Measurements from ENCODE around the gene LRRC7.

LRRC7 gene

GRCh38 chr1:69589799-69590198 is 22.1 kb downstream of the LRRC7 start:
- no peak for DNase-seq (ENCODE audit: low read depth in 2 of 2)

- no peak for DNase-seq (ENCODE audit: low read depth in 2 of 2)
Measured at GRCh38 chr1:69592341-69592740, 24.6 kb downstream of the LRRC7 start.

- no peak for DNase-seq (ENCODE audit: low read depth in 2 of 2)
Measured at GRCh38 chr1:69595486-69595885, 27.8 kb downstream of the LRRC7 start.

GRCh38 chr1:69611316-69611715 is 43.6 kb downstream of the LRRC7 start:
- no peak for DNase-seq (ENCODE audit: low read depth in 2 of 2)

GRCh38 chr1:69613414-69613813 is 45.7 kb downstream of the LRRC7 start:
- no peak for DNase-seq (ENCODE audit: low read depth in 2 of 2)

- DNase-seq (ENCODE audit: low read depth in 2 of 2), result no peak
Measured at GRCh38 chr1:69638673-69639072, 71.0 kb downstream of the LRRC7 start.

- no peak for DNase-seq (ENCODE audit: low read depth in 2 of 2)
Measured at GRCh38 chr1:69639159-69639558, 71.4 kb downstream of the LRRC7 start.

GRCh38 chr1:69643266-69643665 is 75.5 kb downstream of the LRRC7 start:
- no peak for DNase-seq (ENCODE audit: low read depth in 2 of 2)

- no peak for DNase-seq (ENCODE audit: low read depth in 2 of 2)
Measured at GRCh38 chr1:69645477-69645876, 77.8 kb downstream of the LRRC7 start.

GRCh38 chr1:69648486-69648885 is 80.8 kb downstream of the LRRC7 start:
- DNase-seq (ENCODE audit: low read depth in 2 of 2), result no peak

GRCh38 chr1:69649383-69649990 is 81.8 kb downstream of the LRRC7 start:
- DNase-seq (ENCODE audit: low read depth in 2 of 2), result no peak

GRCh38 chr1:69650779-69651178 is 83.1 kb downstream of the LRRC7 start:
- DNase-seq (ENCODE audit: low read depth in 2 of 2), result no peak

- no peak for DNase-seq (ENCODE audit: low read depth in 2 of 2)
Measured at GRCh38 chr1:69651656-69652055, 83.9 kb downstream of the LRRC7 start.

GRCh38 chr1:69657971-69658370 is 90.2 kb downstream of the LRRC7 start:
- no peak for DNase-seq (ENCODE audit: low read depth in 2 of 2)

GRCh38 chr1:69661686-69662085 is 94.0 kb downstream of the LRRC7 start:
- no peak for DNase-seq (ENCODE audit: low read depth in 2 of 2)

- no peak for DNase-seq (ENCODE audit: low read depth in 2 of 2)
Measured at GRCh38 chr1:69662321-69662720, 94.6 kb downstream of the LRRC7 start.

- DNase-seq (ENCODE audit: low read depth in 2 of 2), result no peak
Measured at GRCh38 chr1:69671363-69672010, 103.8 kb downstream of the LRRC7 start.

- DNase-seq (ENCODE audit: low read depth in 2 of 2), result no peak
Measured at GRCh38 chr1:69673321-69673720, 105.6 kb downstream of the LRRC7 start.

GRCh38 chr1:69679965-69680364 is 112.2 kb downstream of the LRRC7 start:
- no peak for DNase-seq (ENCODE audit: low read depth in 2 of 2)

- no peak for DNase-seq (ENCODE audit: low read depth in 2 of 2)
Measured at GRCh38 chr1:69686367-69686984, 118.8 kb downstream of the LRRC7 start.

GRCh38 chr1:69688193-69688592 is 120.5 kb downstream of the LRRC7 start:
- DNase-seq (ENCODE audit: low read depth in 2 of 2), result no peak

- DNase-seq (ENCODE audit: low read depth in 2 of 2), result no peak
Measured at GRCh38 chr1:69691179-69691578, 123.5 kb downstream of the LRRC7 start.

- DNase-seq (ENCODE audit: low read depth in 2 of 2), result no peak
Measured at GRCh38 chr1:69693921-69694675, 126.4 kb downstream of the LRRC7 start.
